ENCODE measurements around the gene SYMPK. TPM values are rescaled to one million over a fixed set of nuclear protein-coding genes. Genes with fewer than 3 reads are reported as not detected.

SYMPK gene
- total RNA-seq, 1 experiment from 2014 or later, result 47.7 TPM

DNA sequence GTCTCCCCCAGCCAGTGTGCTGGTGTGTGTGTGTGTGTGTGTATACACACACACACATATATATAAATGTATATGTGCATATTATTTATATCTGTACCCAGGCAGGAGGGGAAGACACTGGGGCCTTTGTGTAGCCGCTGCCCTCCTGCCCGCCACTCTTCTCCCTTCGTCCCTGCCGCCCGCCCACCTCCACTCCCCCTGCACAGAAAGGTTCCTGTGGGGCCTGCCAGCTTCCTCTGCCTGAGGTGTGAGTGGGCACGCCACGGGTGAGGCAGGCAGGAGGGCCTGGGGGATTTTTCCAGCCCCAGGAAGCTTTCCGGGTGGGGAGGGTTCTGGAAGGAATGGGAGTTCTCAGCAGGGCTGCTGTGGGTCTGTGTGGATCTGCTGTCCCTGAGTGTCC lies 16.1 kb upstream of the SYMPK start:
- H3K4me3 ChIP-seq (ENCODE audit: low read depth in 2 of 2, low read length in 2 of 2), result no peak overlapping the region
- H3K36me3 ChIP-seq (ENCODE audit: control insufficient read depth, insufficient read depth, low read length), result no peaks in the 10 kb centered on the region
- no peak for ATAC-seq
- peaks cover 4% of the 10 kb centered on the region for H3K4me1 ChIP-seq (ENCODE audit: control insufficient read depth, insufficient read depth, low read length)
- DNase-seq (ENCODE audit: low read depth, low spot score), result no peak
- H3K27me3 ChIP-seq (ENCODE audit: control insufficient read depth, insufficient read depth, low read length), result no peaks in the 10 kb centered on the region
- in situ Hi-C loops (cut with HindIII; ENCODE audit: low pct_unique_long_range_greater_than_20kb, low sequenced_read_pairs) (no loop called here), intact Hi-C loops (cut with micrococcal nuclease; ENCODE audit: unreplicated experiment) (no loop called here)
- no peak for TF ChIP-seq TCF7L2 (IDR thresholded peaks at IDR 0.05; ENCODE audit: low read depth, low read length)
- TF ChIP-seq POLR2AphosphoS5 (IDR thresholded peaks at IDR 0.05; ENCODE audit: low read depth, low read length), result no peak
- TF ChIP-seq SIN3A (IDR thresholded peaks at IDR 0.05; ENCODE audit: borderline replicate concordance, insufficient read depth, low read depth, low read length), result no peak
- TF ChIP-seq, protein P1, sequence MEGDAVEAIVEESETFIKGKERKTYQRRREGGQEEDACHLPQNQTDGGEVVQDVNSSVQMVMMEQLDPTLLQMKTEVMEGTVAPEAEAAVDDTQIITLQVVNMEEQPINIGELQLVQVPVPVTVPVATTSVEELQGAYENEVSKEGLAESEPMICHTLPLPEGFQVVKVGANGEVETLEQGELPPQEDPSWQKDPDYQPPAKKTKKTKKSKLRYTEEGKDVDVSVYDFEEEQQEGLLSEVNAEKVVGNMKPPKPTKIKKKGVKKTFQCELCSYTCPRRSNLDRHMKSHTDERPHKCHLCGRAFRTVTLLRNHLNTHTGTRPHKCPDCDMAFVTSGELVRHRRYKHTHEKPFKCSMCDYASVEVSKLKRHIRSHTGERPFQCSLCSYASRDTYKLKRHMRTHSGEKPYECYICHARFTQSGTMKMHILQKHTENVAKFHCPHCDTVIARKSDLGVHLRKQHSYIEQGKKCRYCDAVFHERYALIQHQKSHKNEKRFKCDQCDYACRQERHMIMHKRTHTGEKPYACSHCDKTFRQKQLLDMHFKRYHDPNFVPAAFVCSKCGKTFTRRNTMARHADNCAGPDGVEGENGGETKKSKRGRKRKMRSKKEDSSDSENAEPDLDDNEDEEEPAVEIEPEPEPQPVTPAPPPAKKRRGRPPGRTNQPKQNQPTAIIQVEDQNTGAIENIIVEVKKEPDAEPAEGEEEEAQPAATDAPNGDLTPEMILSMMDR (IDR thresholded peaks at IDR 0.05), result no peak
- TF ChIP-seq REST (IDR thresholded peaks at IDR 0.05; ENCODE audit: insufficient read depth in 1 of 2, low read depth in 2 of 2, low read length in 1 of 2), result no peak
- H3K27ac ChIP-seq (ENCODE audit: low read length), result no peak overlapping the region
- no TSS peak for BruUV-seq (replicated peaks)
- ChIA-PET CTCF (no interaction called here), POLR2A (no interaction called here)
- H3K9me3 ChIP-seq (ENCODE audit: control insufficient read depth, insufficient read depth, low read depth, low read length), result no peaks in the 10 kb centered on the region

DNA sequence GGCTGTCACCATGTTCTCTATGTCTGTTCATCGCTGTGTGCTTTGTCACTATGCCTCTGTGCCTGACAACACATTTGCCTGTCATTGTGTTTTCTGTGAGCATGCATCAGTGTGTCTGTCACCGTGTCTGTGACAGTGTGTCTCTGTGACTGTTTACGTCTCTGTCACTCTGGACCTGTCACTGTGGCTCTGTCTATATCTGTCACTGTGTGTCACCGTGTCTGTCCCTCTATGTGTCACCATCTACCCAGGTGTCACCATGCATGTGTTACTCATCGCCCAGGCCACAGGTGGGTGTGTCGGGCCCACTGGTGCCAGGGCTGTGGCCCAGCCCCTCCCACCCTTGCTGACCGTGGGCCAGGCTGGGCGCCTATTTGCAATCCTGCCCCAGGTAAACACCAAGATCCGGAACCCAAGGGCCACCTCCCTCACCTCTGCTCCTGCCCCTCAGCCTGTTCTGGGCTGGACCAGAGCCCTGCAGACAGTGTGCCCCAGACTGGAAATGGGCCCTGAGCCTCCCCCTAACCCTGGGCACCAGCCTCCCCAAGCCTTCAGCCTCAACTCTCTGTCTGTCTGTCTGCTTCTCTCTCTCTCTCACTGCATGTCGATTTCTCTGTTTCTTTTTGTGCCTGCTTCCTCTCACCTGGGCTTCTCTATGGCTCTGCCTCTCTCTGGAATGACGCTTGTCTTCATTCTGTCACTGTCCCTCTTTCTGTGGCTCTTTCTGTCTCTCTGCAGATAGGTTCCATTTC lies 15.3 kb upstream of the SYMPK start:
- POLR2A ChIA-PET, result no interaction called here
- H3K4me1 ChIP-seq (ENCODE audit: control insufficient read depth, insufficient read depth, low read length), result peaks cover 4% of the 10 kb centered on the region
- H3K9me3 ChIP-seq (ENCODE audit: control insufficient read depth, insufficient read depth, low read depth, low read length), result no peaks in the 10 kb centered on the region
- DNase-seq (ENCODE audit: low read depth, low spot score), result no peak
- intact Hi-C loops (cut with micrococcal nuclease; ENCODE audit: unreplicated experiment), result no loop called here
- H3K27me3 ChIP-seq (ENCODE audit: control insufficient read depth, insufficient read depth, low read length), result no peaks in the 10 kb centered on the region
- ATAC-seq, result no peak
- TF ChIP-seq, protein P1 (IDR thresholded peaks at IDR 0.05), result no peak
- TF ChIP-seq SIN3A (IDR thresholded peaks at IDR 0.05; ENCODE audit: borderline replicate concordance, insufficient read depth, low read depth, low read length) (no peak), POLR2AphosphoS5 (IDR thresholded peaks at IDR 0.05; ENCODE audit: low read depth, low read length) (no peak), REST (IDR thresholded peaks at IDR 0.05; ENCODE audit: insufficient read depth in 1 of 2, low read depth in 2 of 2, low read length in 1 of 2) (no peak), TCF7L2 (IDR thresholded peaks at IDR 0.05; ENCODE audit: low read depth, low read length) (no peak)
- CTCF ChIA-PET, result no interaction called here
- H3K27ac ChIP-seq (ENCODE audit: low read length), result no peak overlapping the region
- in situ Hi-C loops (cut with HindIII; ENCODE audit: low pct_unique_long_range_greater_than_20kb, low sequenced_read_pairs), result no loop called here
- no TSS peak for BruUV-seq (replicated peaks)
- no peaks in the 10 kb centered on the region for H3K36me3 ChIP-seq (ENCODE audit: control insufficient read depth, insufficient read depth, low read length)
- H3K4me3 ChIP-seq (ENCODE audit: low read depth in 2 of 2, low read length in 2 of 2), result no peak overlapping the region

Data from Panc1 (cell line).